MM.1S (cell line): ENCODE data around the gene LIME1.

Source experiments
- EZH2 ChIP-seq: fragments of 300-600 bp; sonication (generic); optimal IDR thresholded peaks from 2 replicates; pipeline ENCODE3; 2017; ENCODE audit warnings: low read depth, mild to moderate bottlenecking, antibody characterized with exemption, low read length, mixed read lengths
- EZH2phosphoT487 ChIP-seq: fragments of 300-600 bp; sonication (generic); IDR thresholded peaks from 2 replicates; pipeline ENCODE4 v1.6.1; 2018; ENCODE audit warnings: antibody characterized with exemption, low read length
- TF ChIP-seq, protein P1 (sequence below): fragments of 300-600 bp; sonication (generic); IDR thresholded peaks from 2 replicates; pipeline ENCODE4 v1.5.1; 2016; ENCODE audit warnings: antibody characterized with exemption, low read length, mixed read lengths

DNA sequence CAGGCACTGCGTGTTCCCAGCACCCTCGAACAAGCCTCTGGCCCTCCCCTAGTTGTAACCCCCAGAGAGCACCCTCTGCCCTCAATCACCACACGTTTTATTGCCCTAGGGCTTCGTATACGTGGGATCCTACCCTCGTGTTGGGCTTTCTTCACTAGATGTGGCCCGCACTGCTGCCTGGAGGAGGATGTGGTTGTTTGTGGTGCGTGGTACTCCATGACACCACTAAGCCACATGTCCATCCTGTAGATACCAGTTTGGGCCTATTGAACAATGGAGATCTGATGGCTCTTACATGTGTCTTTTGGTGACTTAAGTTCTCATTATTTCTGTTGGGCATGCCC lies 20.2 kb downstream of the LIME1 start:
- no peak for TF ChIP-seq EZH2
- TF ChIP-seq, protein P1, sequence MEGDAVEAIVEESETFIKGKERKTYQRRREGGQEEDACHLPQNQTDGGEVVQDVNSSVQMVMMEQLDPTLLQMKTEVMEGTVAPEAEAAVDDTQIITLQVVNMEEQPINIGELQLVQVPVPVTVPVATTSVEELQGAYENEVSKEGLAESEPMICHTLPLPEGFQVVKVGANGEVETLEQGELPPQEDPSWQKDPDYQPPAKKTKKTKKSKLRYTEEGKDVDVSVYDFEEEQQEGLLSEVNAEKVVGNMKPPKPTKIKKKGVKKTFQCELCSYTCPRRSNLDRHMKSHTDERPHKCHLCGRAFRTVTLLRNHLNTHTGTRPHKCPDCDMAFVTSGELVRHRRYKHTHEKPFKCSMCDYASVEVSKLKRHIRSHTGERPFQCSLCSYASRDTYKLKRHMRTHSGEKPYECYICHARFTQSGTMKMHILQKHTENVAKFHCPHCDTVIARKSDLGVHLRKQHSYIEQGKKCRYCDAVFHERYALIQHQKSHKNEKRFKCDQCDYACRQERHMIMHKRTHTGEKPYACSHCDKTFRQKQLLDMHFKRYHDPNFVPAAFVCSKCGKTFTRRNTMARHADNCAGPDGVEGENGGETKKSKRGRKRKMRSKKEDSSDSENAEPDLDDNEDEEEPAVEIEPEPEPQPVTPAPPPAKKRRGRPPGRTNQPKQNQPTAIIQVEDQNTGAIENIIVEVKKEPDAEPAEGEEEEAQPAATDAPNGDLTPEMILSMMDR, result no peak
- TF ChIP-seq EZH2phosphoT487, result no peak
